Measurements from ENCODE around the gene ASGR2.

The ASGR2 gene

GRCh38 chr17:7058831-7059447 lies 55.7 kb downstream of the ASGR2 start:
- no peak for DNase-seq

- DNase-seq: no peak
These were observed 58.2 kb downstream of the ASGR2 start for GRCh38 chr17:7056386-7056785.

Measured in NCI-H510A treated with DMSO at 0.1 percent for 48 hours (cell line).